Gastroesophageal sphincter (tissue), 4 donors: ENCODE data around the gene CEP41. TPM values are rescaled to one million over a fixed set of nuclear protein-coding genes. Genes with fewer than 3 reads are reported as not detected.

Source experiments
- small RNA-seq, 4 donors: library from RNA; depleted of rRNA; stranded (forward); fragments of <200 nt; gene quantifications; one replicate each; pipeline ENCODE3, GENCODE V24; 2016
- total RNA-seq, 4 donors: library from RNA; depleted of rRNA; stranded (reverse); fragments of >200 nt; gene quantifications; one replicate each; pipeline ENCODE4 v1.1.0, GENCODE V29; 2016

The CEP41 gene
- total RNA-seq, 4 donors from 2014 or later: 3.6 to 6.2 (median 3.9) TPM

Small RNA genes lying within 50 kb of the gene (small RNA-seq; reads per million reads assigned to genes)
- gene RF02148: 0 reads per million in 4 donors
- gene RF02149: 0 reads per million in 4 donors
- gene RF02150: 0 reads per million in 4 donors

Other genes starting within 250 kb of the CEP41 start
- 10 to 100 TPM in 1 of 4 donors, 1 to 10 TPM in 3; 5.5 to 13.4 (median 8.2) TPM for gene TMEM209, start 235.6 kb downstream of the CEP41 start, total RNA-seq
- gene SSMEM1, start 233.2 kb downstream of the CEP41 start, total RNA-seq: not detected
- not detected for gene CPA2, start 174.2 kb downstream of the CEP41 start, total RNA-seq
- under 1 TPM in 1 of 4 donors, not detected in 3; 0.93 TPM for gene CPA4, start 147.9 kb downstream of the CEP41 start, total RNA-seq
- not detected for gene CPA5, start 96.2 kb downstream of the CEP41 start, total RNA-seq
- gene CPA1, start 60.5 kb downstream of the CEP41 start, total RNA-seq: under 1 TPM in 1 of 4 donors, not detected in 3; 0.42 TPM
- 1 to 10 TPM; 2.5 to 4.7 (median 3.7) TPM for gene MEST, start 51.1 kb upstream of the CEP41 start, total RNA-seq
- 10 to 100 TPM; 11.7 to 15.6 (median 13.1) TPM for gene COPG2, start 227.7 kb upstream of the CEP41 start, total RNA-seq
- not detected for gene TSGA13, start 245.5 kb upstream of the CEP41 start, total RNA-seq